NCI-H2171 treated with DMSO at 0.1 percent for 48 hours (cell line): ENCODE data around the gene SLC16A6.
"Not testable (repeated sequence)": the region's sequence is repeated elsewhere in the genome, so short reads cannot be mapped to it uniquely, and the experiment has no call there.

Experiments used
- DNase-seq: peaks from one replicate; lab custom pipeline; 2025; lab: John Stamatoyannopoulos, UW

Gene SLC16A6

DNA sequence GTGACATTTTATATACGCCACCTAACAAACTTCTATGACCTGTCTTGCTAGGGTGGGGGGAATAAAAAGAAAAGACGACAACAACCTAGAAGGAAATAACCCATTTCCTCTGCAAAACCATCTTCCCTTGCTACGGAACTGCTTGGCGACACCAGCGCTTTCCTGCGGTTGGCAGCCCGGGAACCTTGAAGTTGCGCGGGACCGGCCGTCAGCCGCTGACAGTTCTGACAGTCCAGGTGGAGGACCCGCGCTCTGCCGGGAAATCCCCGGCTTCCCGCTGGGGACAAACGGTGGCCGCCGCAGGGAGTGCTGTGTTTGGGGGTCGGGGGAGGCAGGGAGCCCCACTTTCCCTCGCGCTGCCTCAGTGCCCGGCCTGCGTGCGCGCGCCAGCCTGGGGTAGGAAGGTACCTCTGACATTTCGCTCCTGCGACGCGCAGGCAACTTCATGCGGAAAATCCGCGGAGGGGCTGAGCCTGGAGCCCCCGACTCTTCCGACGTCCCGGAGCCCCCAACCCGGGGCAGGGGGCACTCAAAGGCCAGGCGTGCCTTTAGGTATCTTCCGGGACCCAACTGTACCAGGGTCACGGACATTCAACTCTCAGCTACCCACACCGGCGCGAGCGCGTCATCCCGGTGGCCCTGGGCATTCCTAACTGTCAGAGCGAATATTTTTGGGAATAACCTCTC is 516 bp downstream of the SLC16A6 start:
- no peak for DNase-seq

DNA sequence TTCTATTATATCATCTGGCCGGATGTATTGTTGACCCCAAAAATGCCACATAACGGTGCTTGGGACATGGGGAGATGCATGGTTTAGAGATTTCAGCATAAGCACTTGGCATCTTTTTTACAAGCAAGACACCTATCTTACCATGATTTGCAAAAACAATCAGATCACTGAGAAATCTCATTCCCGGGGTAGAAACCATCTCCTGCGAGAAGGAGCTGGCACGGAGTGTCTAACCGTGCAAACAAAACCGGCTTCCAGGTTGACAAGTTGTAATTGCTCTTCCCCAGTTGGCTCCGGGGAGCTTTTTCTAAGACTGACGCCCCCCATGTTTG is 1.0 kb downstream of the SLC16A6 start:
- DNase-seq, result no peak

DNA sequence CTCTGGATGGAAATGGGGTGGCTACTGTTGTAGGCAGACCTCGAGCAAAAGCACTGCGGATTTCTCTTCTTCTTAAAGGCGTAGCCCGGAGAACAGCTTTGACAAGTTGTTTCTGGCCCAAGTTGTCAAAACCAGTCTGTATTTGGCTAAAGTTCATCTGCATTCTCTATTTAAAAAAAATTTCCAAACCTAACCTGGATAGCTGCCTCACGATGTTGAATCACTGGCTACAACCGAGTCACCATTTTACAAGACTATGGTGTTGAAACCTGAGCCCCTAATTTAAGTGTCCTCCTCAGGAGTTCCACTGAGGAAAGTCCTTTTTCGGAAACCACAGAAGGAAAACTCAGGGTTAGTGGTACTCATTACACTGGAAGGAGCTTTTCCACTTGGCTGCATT is 1.5 kb downstream of the SLC16A6 start:
- DNase-seq, result no peak

DNA sequence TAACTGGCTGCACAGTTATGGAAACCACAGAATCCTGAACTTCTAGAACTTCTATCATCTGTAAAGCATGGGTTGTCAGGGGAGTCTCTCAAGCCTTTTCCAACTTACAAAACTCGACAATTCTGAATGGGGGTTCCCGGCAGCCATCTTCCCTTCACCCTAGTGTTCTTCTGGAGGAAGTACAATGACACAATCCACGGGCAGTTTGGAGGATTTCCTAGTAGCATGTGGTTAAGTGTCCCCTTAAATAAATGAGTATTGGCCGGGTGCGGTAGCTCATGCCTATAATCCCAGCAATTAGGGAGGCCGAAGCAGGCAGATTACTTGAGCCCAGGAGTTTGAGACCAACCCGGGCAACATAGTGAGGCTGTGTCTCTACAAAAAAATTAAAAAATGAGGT is 2.1 kb downstream of the SLC16A6 start:
- no peak for DNase-seq

DNA sequence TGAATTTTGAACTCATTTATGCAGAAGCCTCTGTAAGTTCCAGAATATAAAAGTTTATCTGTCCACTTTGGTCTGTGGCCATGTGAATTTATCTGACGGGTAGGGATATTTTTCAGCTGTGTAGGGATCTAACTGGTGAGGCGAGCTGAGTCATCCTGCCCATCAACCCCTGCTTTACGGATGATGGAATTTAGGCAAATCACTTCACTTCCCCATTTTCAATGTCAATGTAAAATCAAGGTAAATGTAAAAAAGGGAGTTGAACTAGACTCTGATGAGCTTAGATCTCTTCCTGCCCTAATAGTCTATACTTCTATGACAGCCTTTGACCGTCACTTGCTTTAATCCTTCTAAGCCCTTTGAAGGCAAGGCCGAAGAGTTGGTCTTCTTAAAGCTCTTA is 2.6 kb downstream of the SLC16A6 start:
- DNase-seq, result no peak

DNA sequence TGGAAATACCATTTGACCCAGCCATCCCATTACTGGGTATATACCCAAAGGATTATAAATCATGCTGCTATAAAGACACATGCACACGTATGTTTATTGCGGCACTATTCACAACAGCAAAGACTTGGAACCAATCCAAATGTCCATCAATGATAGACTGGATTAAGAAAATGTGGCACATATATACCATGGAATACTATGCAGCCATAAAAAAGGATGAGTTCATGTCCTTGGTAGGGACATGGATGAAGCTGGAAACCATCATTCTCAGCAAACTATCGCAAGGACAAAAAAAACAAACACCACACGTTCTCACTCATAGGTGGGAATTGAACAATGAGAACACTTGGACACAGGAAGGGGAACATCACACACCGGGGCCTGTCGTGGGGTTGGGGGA is 9.0 kb downstream of the SLC16A6 start:
- DNase-seq, result not testable (repeated sequence)

DNA sequence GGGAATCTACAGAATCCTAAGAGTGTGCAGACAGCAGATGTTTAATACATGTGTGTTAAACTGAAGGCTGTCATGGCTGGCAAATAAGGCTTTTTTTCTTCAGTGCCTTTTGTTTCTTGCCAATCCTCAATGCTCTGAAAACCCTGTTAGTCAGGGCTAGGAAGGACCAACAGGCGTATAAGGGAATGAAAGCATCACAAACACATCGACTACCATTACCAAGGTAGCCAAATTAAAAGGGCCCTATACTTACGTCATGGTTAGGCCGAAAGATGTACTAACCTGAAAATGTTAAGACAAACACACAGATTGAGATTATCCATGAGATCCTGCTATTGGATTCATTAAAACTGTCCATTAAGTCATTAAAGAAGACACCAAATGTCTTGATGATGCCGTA is 13.1 kb downstream of the SLC16A6 start:
- DNase-seq, result no peak

DNA sequence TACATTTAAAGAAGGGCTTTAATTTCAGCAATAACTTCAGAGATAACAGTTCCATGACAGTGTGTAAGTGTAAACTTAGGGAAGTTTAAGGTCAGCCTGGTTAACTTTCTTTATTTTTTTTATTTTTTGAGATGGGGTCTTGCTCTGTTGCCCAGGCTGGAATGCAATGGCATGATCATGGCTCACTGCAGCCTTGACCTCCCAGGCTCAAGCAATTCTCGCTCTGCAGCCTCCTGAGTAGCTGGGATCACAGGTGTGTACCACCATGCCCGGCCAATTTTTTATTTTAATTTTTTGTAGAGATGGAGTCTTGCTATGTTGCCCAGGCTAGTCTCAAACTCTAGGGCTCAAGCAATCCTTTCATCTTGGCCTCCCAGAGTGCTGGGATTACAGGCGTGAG is 14.6 kb downstream of the SLC16A6 start:
- DNase-seq, result not testable (repeated sequence)

DNA sequence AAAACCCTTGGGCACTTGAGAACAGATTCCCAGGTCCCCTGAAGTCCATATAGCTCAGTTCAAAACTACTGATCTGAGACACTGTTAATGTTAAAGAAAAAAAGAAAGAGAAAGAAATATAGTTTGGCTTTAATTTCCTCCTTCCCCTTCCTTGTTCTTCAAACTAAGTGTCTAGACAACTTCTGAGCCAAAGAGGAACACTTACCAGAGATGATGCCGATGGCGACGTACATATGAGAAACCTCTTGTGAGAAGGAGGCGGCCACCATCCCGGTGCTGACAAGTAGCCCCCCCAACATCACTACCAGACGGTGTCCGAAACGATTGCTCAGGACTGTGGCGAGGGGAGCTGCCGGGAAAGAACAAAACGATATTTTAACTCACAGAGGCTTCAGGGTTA is 17.2 kb downstream of the SLC16A6 start:
- no peak for DNase-seq

DNA sequence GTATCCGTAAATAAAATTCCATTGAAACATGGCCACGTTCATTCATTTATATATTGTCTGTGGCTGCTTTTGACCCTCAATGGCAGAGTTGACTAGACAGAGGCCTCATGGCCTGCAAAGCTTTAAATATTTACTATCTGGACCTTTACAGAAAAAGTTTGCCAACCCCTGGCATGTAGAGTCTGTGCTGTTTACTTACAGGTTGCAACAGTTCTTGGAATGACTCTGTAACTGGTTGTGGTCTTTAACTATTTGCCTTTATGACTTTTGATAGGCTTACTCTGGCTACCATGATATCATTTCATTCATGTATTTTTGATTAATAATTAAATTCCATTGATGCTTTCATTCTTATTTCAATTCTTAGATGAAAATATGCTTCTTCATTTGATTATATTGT is 25.1 kb downstream of the SLC16A6 start:
- DNase-seq, result not testable (repeated sequence)

DNA sequence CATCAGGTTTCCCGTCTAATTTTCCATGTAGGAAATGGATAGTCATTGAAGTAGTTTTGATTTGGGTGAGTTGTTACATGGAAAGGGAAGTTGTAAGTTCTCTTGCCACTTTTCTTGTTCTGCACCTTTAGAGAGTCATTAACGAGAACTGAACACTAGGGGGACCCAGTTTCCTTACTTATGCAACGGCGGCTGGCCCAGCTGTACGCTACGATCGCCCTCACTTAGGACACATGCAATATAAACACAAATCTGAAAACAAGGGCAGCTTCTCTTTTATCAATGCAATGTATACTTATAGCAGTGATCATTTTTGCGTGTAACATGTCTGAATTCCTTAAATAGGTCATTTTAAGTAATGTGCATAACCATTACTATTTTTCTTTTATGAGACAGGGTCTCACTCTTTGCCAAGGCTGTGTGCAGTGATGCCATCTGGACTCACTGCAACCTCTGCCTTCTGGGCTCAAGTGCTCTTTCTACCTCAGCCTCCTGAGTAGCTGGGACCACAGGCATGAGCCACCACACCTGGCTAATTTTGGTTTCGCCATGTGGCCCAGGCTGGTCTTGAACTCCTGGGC is 27.7 kb downstream of the SLC16A6 start:
- peak; percentile 75 for DNase-seq

DNA sequence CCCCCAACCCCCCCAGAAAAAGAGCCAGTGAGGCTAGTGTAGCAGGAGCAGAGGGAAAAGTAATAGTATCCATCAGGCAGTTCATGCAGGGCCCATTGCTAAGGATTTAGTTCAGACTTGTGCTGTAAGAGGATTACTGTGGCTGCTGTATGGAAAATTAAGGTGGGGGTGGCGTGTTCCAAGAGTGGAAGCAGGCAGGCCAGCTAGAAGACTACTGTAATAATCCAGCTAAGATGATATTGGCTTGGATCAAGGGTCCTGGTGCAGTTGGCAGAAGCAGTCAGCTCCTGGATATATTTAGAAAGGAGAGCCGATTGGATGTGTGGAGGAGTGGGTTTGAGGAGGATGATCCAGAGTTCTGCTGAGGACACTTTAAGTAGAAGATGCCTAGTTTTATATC is 28.5 kb downstream of the SLC16A6 start:
- not testable (repeated sequence) for DNase-seq

DNA sequence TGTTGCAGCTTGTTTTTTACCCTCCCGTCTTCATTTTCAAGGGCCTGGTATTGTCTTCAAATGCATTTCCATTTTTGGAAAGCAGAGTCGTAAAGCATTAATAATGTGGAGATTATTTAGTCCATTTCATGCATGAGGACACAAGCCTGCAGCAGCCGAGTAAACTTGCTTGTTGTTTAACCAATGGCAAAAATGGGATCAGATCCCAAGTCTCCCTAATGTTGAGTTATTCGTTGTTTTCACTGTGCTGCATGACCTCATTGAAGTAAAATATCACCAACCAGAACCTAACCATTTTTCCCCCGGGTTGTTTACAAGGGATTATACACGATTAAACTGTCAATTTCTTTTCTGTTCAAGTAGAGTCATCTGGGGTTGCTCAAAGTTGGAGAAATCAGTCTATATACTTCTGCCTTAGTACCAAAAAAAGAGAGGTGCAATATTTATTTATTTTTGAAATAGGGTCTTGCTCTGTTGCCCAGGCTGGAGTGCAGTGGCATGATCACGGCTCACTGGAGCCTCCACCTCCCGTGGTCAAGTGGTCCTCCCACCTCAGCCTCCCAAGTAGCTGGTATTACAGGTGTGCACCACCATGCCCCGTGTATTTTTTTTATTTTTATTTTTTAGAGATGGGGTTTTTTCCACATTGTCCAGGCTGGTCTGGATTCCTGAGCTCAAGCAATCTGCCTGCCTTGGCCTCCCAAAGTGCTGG is 30.7 kb downstream of the SLC16A6 start:
- DNase-seq, result peak; percentile 65

DNA sequence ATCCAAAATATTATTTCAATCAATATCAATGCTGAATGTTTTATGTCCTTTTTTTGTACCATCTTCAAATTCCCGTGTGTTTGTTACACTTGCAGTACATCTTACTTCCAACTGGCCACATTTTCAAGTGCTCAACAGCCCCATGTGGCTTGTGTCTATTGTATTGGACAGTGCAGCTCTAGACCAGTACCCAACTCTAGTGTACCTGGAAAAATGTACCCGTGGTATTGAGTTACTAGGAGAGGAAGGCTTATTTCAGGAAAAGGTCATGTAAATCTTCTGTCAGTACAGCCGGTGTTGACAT is 31.3 kb downstream of the SLC16A6 start:
- peak; percentile 64 for DNase-seq

DNA sequence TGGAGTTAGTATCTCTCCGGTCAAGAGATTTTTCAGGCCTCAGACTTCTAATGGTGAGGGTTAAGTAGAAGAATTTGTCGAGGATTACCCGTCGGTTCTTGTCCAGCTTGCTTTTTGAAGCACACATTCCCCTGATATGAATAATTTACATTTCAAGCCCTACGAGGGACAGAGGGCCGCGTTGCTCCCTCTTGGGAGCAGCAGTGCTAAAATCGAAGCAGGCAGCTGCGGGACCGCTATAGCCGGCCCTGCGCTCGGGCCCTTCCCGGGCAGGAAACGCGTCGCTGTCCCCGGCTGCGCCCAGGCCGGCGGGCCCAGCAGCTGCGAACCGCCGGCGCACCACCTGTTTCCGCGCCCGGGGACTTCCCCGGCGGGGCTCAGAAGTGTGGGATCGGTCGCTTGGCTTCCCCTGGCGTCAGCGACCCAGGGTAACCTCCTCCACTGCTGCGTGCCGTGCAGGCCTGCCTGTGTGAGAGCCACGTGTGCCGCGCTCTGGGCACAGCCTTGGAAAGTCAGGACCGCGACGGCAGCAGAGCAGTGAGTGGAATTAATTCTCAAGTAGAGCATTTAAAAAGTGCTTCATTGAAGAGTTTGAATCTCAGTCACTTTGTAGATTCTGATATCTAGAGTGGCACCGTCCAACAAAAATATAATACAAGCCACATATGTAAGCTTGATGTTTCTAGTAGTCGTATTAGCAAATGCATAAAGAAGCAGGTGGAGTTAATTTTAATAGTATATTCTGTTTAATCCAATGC is 31.9 kb downstream of the SLC16A6 start:
- peak; percentile 11 for DNase-seq

DNA sequence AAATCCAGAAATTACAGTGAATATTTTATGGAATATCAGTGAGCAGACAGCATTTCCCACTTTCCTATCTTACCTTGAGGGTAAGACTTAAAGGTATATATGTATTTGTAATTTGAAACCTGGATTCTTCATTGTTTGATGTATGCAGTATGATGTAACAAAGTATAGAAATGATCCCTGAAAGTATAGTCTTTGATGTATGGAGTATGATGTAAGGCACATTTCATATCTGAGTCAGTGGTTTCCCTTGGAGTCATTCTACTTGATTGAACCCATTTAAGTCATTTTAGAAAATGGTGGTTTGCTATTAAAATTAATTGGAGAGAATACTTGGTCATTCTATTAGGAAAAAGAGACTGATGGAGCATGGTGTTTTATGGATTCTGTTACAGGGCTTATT is 33.0 kb downstream of the SLC16A6 start:
- DNase-seq, result no peak

DNA sequence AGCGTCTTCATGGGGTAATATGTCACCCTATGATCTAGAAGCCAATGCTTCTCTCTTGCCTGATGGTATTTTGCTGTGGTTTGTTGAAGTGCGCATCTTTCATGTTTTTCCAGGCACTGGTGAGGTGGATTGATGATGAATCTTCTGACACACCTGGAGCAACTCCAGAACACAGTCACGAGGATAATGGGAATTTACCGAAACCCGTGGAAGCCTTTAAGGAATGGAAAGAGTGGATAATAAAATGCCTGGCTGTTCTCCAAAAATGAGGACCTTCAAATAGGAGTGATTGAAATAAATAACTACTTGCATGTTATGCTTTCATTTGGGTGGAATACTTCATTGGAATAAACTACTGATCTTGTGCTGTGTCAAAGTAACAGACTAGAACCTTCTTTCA is 34.2 kb downstream of the SLC16A6 start:
- not testable (repeated sequence) for DNase-seq

DNA sequence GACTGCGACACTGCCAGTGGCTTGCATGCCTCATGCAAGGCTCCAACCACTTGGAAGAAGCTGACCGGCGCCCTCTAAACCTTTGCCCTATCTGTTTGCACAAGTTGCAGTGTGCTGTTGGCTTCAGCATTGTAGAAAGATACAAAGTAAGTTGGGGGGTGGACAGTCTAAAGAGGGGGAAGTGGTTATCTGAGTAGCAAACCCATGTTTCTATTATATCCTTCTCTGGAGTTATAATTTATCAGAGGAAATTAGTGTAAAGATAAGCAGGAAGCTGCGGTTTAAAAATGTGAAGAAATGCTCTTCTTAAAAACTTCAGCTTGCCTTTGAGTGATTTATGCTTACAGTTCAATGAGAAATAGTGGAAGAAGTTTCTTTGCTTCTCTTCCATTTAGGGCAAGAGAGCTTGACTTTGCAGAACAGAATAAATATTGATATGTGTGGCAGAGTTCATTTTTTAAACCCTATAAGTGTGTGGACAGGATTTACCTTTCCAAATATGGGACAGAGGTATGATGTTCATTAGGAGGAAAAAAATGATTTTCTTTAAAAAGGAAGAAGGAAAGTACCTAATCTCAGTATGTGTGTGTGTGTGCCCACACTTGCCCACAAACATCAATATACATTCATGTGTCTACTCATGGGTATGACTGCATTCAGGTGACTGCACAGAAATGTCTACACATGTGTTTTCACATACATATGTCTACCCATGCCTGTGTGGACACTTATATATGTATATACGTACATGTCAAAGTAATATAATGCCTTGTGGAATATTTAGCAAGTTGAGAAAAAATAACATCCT is 35.0 kb downstream of the SLC16A6 start:
- no peak for DNase-seq

DNA sequence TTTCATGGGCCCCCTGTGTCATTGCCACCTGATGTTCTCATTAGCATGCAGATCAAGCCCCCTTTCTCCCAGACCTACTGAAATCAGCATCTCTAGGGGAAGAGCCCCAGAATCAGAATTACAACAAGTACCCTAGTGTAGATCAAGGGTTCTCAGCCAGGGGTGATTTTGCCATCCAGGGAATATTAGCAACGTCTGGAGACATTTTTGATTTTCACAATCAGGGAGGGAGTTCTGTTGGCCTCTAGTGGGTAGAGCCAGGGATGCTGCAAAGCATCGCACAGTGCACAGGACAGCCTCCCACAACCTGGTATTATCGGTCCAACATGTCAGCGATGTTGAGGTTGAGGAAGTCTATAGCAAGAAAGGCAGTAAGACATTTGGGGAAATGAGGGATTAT is 35.8 kb downstream of the SLC16A6 start:
- no peak for DNase-seq

DNA sequence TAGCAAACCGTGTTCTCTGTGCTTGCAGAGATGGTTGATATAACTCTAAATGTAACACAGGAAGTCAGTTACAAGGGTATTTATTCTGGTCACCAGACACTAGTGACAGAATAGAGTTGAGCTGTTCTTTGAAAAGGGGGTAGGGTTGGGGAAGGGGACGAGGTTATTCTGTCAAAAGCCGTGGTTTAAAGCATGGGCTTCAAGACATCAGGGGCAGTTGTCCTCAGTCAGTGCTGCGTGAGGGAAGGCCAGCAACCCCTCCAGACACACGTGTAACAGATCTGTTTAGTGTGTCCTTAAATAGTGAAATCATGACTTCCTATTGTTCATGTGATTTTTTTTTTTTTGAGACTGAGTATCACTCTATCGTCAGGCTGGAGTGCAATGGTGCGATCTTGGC is 37.5 kb downstream of the SLC16A6 start:
- not testable (repeated sequence) for DNase-seq

DNA sequence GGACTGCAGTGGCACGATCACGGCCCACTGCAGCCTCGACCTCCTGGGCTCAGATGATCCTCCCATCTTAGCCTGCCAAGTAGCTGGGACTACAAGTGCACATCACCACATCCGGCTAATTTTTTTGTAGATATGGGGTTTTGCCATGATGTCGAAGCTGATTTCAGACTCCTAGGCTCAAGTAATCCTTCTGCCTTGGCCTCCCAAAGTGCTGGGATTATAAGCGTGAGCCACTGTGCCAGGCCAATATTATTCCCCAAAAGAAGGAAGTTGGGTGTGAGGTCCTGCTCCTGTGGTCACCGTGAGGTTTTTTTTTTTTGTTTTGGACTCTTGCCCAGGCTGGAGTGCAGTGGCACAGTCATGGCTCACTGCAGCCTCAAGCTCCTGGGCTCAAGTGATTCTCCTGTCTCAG is 41.6 kb downstream of the SLC16A6 start:
- no peak for DNase-seq

DNA sequence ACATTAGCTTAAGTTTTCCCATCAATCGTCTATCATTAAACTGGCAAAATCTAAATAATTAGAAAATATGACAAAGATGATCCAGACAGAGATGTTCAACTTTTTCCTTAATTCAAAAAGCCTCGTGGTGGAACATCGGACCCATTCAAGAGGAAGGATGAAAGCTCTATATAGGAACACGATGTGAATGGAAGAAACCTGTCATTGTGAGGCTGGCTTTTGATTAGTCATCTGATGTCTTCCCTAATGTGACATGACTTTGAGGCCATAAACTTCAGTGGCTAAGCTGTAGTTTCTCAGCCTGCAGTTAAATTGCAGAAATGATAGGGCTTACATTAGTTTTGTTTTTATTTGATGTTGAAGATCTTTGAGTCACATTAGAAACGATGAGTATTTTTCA is 42.0 kb downstream of the SLC16A6 start:
- DNase-seq, result no peak
